Stimulated activated naive CD4-positive, alpha-beta T cell treated with Interleukin-2 at 50 U/mL for 16 hours (primary cell): Measurements from ENCODE around the gene CLCNKA.
"Not testable (repeated sequence)": the region's sequence is repeated elsewhere in the genome, so short reads cannot be mapped to it uniquely, and the experiment has no call there.

Experiments used
- DNase-seq: peaks from one replicate; lab custom pipeline; 2025; lab: John Stamatoyannopoulos, UW

CLCNKA gene

DNA sequence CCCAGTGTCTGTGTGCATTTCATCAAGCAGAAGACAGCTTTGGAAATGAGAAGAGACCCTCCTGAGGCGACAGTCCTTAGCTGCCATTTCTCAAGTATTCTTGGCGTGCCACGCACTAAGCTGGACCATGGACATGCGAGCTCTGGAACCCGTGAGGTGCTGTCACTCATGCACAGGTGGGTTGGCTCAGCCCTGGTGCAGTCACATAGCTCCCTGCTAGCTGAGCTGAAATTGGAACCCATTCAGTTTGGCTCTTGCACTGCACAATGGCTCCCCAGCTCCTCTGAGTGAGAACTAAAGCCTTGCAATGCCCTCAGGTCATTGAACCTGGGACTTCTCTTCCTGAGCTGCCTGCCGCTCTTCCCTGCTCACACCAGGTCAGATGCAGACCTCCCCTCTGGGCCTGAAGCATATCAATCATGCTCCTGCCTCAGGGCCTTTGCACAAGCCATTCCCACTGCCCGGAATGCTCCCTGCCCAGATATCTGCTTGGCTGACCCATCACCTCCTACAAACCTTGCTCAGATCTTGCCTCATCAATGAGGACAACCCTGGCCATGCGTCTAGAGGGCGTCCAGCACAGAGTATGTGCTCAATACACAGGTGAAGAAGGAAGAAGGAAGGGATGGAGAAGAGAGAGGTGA, 24.1 kb upstream of the CLCNKA start:
- DNase-seq = no peak

DNA sequence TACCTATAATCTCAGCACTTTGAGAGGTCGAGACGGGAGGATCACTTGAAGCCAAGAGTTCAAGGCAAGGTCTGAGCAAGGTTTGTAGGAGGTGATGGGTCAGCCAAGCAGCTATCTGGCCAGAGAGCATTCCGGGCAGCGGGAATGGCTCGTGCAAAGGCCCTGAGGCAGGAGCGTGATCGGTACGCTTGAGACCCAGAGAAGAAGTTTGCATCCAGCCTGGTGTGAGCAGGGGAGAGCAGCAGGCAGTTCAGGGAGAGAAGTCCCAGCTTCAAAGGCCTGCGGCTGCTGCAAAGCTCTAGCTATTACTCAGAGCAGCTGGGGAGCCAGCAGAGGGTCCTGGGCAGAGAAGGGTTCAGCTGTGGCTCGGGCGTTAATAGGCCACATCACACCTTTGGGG, 22.9 kb upstream of the CLCNKA start:
- DNase-seq = no peak

DNA sequence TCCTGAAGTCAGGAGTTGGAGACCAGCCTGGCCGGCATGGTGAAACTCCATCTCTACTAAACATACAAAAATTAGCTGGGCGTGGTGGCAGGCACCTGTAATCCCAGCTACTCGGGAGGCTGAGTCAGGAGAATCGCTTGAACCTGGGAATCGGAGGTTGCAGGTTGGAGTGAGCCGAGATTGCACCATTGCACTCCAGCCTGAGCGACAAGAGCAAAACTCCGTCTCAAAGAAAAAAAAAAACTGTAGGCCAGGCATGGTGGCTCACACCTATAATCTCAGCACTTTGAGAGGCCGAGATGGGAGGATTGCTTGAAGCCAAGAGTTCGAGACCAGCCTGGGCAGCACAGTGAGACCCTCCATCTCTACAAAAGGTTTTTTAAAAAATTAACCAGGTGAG, 20.6 kb upstream of the CLCNKA start:
- not testable (repeated sequence) for DNase-seq

DNA sequence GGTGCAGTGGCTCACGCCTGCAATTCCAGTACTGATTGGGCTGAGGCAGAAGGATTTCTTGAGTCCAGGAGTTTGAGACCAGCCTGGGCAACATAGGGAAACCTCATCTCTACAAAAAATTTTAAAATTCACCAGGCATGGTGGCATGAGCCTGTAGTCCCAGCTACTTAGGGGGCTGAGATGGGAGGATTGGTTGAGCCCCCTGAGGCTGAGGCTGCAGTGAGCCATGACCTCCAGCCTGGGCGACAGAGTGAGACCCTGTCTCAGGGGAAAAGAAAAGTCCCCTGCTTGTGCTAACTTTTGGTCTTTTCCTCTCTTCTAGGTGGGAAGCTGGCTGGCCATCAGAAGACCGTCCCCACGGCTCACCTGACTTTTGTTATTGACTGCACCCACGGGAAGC, 16.2 kb upstream of the CLCNKA start:
- no peak for DNase-seq

DNA sequence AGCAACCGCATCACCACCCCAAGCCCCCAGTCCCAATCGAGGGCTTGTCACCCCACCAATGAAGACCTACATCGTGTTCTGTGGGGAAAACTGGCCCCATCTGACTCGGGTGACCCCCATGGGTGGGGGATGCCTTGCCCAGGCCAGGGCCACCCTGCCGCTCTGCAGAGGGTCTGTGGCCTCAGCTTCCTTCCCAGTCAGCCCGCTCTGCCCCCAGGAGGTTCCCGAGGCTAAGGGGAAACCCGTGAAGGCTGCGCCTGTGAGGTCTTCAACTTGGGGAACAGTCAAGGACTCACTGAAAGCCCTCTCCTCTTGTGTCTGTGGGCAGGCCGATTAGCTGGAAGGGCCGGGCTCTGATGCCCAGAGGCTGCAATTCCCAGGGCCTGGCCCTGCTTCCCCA, 15.8 kb upstream of the CLCNKA start:
- no peak for DNase-seq

DNA sequence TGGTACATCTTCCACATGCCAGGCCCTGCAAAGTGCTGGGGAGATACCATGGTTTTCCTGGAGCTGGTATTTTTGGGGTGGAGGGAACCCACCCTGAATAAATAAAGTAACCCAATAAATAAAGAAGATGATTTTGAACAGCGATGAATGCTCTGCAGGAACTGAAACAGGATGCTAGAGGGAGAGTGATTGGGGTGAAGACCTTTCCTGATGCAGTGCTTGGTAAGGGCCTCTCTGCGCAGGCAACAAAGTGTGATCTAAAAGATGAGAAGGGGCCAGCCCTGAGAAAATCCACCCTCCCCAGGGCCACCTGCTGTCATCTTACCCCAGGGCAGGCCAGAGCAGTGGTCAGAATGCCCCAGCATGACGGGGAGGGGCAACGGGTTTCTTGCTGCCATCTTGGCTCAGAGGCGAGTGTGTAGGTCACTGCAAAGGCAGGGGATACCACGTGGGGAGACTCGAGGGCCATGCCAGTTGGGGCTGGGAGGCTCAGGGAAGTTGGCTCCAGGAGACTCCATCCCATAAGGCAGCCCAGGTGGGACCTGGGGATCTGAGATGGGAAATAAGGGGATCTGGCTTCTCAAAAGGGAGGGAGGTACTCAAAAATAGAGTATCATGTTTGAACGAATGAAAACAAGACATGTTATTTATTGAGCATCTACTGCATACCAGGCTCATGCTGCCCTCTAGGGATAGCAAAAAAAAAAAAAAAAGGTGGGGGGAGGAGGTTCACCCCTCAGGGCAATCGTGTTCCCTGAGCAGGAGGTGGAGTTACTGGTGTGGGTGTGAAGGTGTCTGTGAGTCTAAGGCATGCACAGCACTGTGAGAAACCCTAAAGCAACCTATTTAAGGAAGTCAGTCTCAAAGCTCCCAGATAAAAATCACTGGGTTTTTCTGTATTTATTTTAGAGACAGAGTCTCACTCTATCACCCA, 15.0 kb upstream of the CLCNKA start:
- no peak for DNase-seq

DNA sequence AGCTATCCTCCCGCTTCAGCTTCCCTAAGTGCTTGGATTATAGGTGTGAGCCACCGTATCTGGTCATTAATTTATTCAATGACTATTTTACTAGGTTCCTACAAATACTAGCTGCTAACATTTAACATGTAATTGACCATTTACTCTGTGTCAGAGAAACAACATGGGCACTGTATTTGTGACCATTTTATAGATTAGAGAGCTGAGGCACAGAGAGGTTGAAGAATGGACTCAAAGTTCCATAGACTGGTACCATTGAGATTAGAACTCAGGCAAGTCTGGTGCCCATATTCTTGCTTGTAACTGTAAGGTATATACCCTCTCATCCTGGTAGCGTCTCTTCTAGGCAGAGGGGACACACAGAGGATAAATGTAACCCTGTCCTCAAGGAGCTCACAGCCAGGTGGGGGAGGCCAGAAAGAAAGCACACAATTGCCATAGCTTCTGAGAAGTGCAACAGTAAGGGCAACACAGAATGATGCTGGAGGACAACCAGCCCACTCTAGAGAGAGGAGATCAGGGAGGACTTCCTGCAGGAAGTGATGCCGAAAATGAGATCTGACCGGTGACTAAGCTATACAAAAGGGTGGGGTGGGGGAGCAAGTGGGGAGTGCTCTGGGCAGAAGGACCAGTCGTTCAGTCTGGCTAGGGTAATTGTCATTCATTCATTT, 14.0 kb upstream of the CLCNKA start:
- DNase-seq = no peak

DNA sequence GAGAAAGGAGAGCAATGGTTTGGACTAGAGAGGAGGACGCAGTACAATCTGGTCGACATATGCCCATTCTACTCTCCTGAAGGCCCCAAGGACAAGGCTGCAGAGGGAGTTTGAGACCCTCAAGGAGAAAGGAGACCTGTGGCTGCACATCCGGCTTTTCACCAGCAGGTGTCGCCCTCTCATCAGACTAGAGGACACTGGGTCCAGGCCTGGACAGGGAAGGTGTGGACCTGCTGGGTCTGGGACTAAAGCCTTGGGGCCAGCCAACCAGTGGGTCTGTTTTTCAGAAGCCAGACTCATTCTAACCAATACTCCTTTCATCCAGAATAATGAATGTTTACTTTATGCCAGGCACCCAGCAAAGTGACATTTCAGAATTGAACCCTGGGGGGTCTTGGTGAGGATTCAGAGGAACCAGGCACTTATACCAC, 12.8 kb upstream of the CLCNKA start:
- peak; percentile 53 for DNase-seq

DNA sequence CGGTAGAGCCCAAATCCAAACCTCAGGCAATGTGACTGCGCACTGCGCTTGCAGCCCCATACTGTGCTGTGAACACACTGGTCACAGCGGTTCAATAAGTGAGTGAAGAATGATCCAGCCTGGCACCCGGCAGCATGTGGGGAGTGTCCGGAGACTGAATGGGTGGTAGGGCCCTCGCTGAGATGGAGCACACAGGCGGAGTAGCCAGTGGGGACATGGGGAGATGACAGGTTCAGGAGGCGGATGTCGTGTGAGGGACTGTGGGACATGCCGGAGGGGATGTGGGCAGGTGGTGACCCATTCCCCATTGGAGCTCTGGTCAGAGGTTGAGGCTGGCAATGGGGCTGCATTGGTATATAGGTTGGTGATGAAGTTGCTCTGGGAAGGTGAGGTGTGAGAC, 12.2 kb upstream of the CLCNKA start:
- DNase-seq = no peak

DNA sequence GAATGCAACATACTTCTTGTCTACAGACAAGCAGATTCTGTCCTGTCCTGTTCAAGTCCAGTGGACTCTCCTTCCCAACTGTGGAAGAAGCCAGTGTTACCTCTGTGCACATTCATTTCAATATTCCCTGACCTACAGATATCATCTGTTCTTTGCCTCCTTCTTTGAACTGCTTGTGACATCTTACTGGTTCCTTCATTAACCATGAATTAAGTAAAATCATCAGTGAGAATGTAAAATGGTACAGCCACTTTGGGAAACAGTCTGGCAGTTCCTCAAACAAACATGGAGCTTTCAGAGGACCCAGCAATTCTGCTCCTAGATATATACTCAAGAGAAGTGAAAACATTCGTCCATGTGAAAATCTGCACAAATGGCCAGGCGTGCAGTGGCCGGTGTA, 11.0 kb upstream of the CLCNKA start:
- DNase-seq = no peak

DNA sequence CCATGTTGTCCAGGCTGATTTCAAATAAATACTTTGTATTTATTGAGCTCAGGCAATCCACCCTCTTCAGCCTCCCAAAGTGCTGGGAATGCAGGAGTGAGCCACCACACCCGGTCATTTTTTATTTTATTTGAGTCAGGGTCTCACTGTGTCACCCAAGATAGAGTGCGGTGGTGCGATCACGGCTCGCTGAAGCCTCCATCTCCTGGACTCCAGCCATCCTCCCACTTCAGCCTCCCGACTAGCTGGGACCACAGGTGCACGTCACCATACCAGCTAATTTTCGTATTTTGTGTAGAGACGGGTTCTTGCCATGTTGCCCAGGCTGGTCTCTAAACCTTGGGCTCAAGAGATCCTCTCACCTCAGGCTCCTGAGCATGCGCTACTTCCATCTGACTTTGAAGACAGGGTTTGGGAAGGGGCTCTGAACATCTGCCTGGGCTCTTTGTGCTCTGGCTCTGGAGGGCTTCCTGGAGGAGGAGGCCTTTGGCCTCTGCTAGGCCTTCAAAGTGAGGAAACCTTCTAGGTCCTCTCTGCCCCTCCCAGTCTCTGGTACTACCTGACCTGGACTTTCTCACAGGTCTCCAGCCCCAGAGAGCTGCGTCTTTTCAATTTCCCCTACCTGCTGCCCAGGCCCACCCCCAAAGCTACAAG, 9.8 kb upstream of the CLCNKA start:
- DNase-seq = no peak

DNA sequence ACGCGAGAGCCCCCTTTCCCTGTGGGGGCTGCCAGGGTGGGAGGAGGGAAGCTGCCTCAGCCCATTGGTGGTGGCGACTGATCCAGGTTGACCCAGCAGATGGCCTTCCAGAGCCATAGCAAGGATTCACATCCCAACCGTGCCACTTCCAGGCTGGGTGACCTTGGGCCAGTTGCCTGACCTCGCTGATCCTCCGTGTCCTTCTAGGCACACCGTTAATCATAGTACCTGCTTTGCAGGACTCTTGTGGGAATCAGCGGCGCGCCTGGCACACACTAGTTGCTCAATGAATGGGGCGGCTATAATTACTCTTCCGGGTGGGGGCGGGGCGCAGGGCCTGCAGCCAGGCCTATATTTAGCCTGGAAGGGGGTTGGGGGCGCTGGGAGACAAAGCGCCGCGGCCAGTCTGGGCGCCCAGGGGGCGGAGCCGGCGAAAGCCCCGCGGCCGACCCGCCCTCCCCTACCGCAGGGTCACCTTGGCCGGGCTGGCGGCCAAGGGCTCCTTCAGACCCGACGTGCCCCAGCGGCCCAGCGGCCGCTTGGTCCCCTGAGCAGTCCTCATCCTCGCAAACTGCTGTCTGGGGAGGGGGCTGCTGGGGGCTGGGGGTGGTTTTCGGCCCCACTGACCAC, 9.1 kb upstream of the CLCNKA start:
- DNase-seq = peak; percentile 9

DNA sequence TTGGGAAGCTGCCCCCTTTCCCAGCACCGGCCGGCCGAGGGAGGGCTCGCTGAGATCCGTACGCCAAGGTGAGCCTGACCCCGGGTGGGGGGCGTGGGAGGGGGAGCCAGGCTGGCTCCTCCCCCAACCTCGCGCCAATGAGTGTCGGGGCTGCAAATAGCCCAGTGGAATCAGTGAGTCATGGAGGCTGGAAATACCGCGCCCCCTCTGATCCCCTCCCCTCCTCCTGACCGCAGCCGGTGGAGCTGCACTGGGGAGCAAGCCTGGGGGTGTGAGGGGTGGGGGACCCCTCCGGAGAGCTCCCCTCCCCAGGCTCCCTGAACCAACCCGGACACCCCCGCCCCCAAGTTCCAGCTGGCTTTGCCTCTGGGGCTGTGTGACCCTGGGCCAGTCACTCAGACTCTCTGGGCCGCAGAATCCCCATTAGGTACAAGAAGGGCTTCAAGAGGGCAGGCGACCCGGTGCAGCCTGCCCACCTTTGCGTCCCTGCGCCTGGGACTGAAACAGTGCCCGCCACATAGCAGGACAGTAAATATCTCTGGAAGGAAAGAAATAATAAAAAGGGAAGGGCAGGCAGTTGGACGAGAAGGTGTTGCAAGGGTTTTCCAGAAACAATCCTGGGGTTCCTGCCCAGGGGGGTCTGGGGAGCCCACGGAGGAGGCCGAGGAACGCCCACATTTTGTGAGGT, 8.5 kb upstream of the CLCNKA start:
- peak; percentile 29 for DNase-seq

DNA sequence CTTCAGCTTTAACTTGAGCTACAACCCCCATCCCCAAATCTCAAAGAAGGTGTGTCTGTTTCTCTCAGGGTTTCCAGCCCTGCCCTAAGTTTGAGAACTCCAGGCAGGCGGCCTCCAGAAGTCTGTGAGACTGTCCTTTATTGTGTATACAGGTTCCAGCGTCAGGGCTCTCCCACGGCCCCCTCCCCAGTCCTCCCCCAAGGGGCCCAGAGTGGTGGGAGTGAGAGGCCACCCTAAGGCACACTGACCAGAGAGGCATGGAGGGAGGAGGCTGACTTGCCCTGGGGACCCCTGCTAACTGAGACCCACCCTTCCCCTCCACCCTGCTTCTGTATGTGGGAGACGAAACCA, 8.0 kb upstream of the CLCNKA start:
- DNase-seq = no peak

DNA sequence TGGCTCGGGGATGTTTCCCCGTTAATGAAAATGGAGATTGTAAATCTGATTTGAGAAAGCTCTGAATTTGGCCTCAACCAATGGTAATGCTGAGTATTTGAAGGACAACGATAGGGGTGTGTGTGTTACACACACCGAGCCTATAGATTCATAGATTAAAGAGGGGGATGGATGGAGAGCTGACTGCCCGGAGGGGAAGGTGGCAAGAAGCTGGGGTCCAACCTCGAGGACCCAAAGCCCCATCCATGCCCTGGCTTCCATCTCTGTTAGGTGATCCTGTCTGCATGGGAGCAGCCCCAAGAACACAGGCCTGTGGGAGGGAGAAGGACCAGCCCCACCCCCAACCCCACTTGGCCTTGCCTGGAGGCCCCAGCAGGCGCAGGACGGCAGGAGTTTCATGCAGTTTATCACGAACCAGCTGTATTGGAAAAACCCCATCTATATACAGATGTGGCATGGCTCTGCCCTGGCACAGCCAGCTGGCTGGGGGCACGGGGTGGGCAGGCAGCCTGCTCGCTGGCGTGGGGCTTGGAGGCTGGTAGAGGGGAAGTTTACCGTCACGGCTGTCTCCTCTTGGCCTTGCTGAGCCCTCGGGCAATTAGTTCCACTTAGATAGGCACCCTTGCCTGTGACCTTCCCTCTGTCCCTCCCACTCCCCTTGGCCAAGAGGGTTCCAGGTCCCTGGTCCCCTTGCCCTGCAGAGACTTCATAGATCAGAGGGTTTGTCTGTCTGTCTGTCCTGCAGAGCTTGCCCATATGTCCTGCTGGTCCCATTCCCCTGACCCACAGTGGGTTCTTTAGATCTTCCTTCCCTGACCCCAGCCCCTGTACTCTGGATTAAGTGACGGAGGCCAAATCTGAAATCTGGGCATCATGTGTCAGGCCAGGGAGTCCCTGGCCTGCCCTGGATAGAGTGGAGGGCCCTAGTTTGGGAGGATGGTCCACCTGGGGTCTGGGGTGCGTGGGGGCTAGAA, 7.0 kb upstream of the CLCNKA start:
- DNase-seq = no peak

DNA sequence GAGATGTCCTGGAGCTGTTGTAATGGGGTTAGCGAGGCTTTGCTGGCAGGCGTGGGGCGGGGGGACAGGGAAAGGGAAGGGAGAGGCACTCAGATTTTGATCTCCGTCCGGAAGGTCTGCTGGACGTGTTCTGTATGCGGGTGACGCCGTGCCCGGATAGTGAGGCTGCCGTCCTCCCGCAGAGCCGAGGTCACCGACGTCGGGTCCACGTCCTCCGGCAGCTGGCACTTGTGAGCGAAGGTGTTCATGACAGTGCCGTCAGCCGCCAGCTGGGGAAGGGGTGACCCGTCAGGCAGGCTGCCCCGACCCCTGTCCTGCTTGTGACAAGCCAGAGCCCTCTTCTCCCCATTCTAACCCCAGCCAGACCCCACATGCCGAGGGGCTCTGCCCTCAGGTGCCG, 6.3 kb upstream of the CLCNKA start:
- no peak for DNase-seq

DNA sequence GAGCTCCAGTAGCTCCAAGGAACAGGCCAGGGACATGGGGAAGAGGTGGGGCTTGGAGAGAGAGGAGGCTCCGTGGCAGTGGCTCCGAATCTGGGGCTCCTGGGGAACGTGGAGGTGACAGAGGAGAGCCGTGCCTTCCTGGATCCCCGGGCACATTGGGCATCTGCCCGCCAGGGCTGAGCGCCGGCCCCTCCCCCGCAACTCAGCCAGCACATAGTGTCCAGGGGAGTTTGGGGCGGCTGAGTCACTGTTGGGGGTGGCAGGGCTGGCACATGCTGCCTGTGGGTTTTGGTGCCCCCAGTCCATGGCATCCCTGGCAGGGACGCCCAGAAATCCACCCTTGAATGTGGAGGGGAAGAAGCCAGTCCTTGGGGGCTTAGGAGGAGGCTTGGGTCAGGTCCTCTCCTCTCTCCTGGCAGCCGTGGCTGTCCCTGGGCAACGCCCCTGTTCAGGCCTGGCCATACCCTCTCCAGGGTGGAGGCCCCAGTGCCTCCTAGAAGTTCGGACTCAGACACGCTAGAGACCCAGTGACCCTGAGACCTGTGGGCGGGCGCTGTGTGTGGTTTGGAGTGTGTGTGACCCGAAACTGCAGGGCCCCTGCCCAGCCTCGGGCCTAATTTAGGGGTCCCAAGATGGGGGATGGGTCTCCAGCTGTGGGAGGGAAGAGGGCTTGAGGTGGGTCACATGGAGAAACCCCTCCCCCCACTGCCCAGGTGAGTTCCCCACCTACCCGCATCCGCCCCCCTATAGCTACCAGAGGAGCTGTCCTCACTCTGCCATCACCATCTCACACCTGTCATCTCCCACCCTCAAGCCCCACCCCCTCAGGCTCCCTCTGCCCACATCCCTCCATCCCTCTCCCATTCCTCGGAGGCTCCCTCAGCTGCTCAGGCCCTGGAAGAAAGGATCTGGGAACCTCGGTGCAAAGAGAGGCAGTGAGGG, 5.6 kb upstream of the CLCNKA start:
- DNase-seq = no peak

DNA sequence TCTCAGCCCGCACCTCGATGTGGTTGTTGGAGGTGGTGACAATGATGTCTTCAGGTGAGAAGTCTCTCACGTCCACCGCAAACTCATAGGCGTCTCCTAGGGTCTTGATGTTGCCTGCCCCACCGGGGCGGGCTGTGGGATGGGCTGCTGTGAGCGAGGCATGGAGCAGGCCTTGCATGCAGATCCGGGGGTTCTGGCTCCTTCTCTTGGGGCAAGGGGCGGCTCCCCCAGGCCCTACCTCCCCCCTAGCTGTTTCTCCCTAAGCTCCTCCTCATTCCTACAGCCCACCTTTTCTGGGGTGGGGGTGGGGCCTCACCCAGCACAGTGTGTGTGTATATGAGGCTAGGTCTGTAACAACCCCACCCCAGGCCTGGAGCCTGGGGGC, 4.8 kb upstream of the CLCNKA start:
- no peak for DNase-seq
